Endometrial microvascular endothelial cells (primary cell): ENCODE results near the gene RANBP17. TPM values are rescaled to one million over a fixed set of nuclear protein-coding genes. Genes with fewer than 3 reads are reported as not detected.
"Not testable (repeated sequence)": the region's sequence is repeated elsewhere in the genome, so short reads cannot be mapped to it uniquely, and the experiment has no call there.

Source experiments
- in situ Hi-C: cut with HindIII; loops from 2 replicates; pipeline ENCODE4 v1.10.0; 2017; ENCODE audit warnings: low sequenced_read_pairs, low pct_unique_long_range_greater_than_20kb; ENCODE audit errors: inconsistent ontology term
- total RNA-seq: library from RNA; depleted of rRNA; stranded (reverse); fragments of >200 nt; gene quantifications from one replicate; pipeline ENCODE4 v1.2.3, GENCODE V29; 2015; ENCODE audit errors: inconsistent ontology term

RANBP17 gene
- total RNA-seq, 1 donor from 2014 or later, result 9.5 TPM

- in situ Hi-C loops, result no loop called here
Observed at GRCh38 chr5:171032435-171032973, 170.7 kb downstream of the RANBP17 start.

DNA sequence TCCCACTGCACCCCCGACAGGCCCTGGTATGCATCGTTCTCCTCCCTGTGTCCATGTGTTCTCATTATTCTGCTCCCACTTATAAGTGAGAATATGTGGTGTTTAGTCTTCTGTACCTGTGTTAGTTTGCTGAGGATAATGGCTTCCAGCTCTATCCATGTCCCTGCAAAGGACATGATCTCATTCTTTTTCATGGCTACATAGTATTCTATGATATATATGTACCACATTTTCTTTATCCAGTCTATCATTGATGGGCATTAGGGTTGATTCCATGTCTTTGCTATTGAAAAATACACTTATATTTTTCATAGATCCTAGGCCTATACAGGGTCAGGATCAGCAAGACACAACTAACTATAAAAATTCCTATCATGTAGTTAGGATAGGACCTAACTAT, 180.1 kb downstream of the RANBP17 start:
- in situ Hi-C loops, result not testable (repeated sequence)

DNA sequence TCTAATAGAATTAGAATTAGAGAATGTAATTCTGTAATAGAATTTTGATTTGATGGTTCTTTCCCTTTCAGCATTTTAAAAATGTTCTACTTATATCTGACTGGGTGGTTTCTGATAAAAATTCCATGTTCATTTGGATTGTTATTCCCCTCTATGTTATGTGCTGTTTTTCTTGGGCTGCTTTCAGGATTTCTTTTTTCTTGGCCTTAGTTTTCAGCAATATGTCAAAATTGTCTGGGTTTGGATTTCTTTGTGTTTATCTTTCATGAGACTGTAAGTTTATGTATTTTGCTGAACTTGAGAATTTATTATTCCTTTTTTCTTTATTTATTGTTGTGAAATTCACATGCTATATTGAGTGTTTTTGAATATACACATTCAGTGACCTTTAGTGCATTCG, 189.1 kb downstream of the RANBP17 start:
- in situ Hi-C loops, result no loop called here

GRCh38 chr5:171055875-171056454, 194.1 kb downstream of the RANBP17 start:
- in situ Hi-C loops, result no loop called here

GRCh38 chr5:171067540-171068130, 205.8 kb downstream of the RANBP17 start:
- in situ Hi-C loops, result no loop called here

DNA sequence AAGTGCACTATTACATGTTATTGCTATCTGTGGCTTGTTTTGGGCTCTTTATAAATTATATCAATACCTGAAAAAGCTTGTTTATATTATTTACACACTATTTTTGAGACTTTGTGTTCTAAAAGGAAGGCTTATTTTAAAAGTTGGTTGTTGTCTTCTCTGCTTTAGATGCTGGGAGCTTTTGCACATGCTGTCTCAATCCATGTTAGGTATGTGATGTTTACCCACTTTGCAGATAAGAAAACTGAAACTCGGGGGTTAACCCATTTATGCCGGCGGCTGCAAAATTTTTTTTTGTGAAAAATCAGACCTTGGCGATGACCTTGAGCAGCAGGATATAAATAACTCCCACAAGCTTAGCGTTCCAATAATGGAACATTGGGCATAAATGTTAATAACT, 212.9 kb downstream of the RANBP17 start:
- in situ Hi-C loops, result no loop called here

- in situ Hi-C loops, result no loop called here
Observed at GRCh38 chr5:171080186-171080938, 218.5 kb downstream of the RANBP17 start.

DNA sequence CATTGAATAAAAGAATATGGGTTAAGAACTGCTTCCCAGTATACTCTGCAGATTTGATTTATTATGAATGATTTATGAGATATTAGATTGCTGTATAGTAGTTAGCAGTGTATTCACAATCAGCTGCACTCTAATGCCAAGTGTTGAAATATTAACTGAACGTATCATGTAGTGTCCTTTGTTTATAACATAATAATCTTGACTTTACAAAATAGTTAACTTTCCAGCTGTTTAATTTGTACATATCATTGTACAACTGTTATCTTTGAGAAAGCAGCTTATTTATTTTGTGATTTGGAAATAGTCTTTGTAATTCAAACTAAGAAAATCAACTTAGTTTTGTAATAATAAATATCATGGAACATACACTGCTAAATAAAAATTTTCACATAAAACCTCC, 219.5 kb downstream of the RANBP17 start:
- in situ Hi-C loops, result no loop called here

DNA sequence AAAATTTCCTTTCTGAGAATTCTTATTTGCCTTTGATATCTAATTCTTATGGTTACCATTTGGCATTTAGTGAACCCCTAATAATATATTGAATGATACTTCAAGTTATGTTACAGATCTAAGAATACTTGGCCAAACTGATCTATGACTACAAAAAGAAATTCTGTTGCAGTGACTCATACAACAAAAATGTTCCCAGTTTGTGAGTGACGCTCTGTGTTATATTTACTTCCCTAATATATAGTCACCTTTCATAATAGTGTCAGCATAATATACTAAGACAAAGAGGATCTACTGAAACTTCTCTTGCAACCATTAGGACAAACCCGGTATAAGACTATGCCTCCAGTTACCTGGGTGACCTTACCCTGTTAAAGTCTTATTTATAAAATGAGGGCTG, 230.4 kb downstream of the RANBP17 start:
- in situ Hi-C loops, result no loop called here

GRCh38 chr5:171093598-171093997, 231.8 kb downstream of the RANBP17 start:
- in situ Hi-C loops, result no loop called here

GRCh38 chr5:171094356-171094755, 232.5 kb downstream of the RANBP17 start:
- in situ Hi-C loops, result no loop called here

GRCh38 chr5:171102877-171103610, 241.2 kb downstream of the RANBP17 start:
- in situ Hi-C loops, result no loop called here

DNA sequence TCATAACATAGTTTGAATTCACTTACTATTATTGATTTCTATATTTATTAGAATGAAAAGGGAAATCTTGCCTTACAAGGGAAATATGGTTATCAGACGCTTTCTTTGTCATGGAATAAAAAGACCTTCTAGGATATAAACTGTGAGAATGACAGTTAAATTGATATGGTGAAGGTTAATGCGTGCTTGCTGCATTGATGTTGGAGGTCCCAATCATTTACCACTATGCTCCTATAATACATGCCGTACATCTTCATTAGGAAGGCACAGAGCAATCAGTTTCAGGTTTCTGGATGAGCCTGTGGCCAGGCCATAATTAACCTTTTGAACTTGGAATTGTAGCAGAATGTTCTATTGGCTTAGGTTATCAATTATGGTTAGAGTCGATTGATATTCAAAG, 245.9 kb downstream of the RANBP17 start:
- in situ Hi-C loops, result no loop called here

DNA sequence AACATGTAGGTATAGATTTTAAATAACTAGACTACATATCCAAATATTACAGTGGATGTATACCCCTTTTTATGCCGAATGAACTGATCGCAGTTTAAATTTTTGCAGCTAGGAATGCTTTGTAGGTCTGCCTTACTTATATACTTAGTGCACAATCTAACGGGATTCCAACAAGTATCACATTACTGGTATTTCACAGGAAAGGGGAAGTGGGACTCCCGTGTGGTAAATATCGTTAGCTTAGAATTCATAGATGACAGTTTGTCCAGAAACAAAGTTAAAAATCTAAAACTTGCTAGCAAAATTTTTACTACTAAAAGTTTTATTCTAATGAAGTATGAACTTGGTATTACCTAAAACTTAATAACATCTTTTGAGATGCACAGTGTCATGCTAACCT, 253.7 kb downstream of the RANBP17 start:
- in situ Hi-C loops, result no loop called here

- in situ Hi-C loops, result no loop called here
Observed at GRCh38 chr5:171116719-171117118, 254.9 kb downstream of the RANBP17 start.

DNA sequence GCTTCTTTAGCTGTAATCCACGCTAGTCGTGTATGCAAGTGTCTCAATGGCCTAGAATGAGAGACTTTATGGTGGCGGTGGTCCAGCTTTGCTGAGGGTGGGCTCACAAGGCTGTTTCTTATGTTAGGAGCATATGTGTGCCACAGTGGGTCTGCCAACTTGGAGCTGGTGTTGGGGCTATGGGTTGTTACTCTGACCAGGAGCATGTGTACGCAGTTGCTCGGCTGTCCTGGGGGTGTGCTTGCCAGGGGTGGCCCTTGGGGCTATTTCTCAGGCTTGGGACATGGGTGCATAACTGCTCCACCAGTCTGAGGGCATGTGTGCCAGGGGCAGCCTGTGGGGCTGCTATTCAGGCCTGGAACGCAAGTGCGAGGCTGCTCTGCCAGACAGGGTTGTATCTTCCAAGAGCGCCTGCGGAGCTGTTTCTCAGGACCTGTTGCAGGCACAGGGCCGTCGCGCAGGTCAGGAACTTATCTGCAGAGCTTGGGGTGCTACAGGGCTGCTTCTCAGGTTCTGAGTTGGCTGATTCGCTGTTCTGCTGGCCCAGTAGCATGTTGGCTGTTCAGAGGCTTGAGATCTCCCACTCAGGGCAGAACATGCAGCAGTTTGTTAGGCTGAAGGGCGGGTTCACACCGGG, 259.3 kb downstream of the RANBP17 start:
- in situ Hi-C loops, result no loop called here

DNA sequence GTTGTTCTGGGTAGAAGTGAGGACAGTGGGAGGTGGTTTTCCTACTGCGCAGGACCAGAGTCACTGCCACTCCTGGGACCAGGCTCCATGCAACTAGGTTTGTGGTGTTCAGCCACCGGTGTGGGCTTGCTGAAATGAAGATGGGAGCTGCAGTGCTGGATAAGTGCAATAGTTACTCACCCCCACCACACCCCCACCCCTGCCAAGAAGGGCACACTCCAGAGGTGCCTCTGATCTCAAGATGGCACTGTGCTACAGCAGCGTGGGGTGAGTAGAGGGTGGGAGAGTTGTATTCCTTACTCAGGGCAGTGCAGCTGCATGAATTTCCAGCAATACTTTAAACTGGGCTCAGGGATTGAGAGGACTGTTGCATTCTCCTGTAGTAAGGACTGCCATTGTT, 259.8 kb downstream of the RANBP17 start:
- in situ Hi-C loops, result no loop called here

DNA sequence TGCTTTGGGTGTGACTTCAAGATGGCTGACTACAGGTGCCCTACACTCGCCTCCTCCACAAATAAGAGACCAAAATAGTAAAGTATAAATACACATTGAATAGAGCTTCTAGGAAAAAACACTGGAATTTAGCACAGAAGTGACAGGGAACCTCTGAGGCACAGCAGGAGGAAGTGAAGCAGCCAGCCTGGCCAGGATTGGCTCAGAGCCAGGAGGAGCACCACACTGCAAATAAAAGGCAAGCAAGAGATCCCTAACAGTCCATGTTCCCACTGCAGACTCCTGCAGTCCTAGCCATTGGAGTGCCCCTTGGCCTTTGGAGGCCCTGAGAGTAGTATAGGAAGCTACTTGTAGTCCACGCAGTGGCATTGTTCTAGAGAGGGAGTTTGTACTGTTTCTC, 260.6 kb downstream of the RANBP17 start:
- in situ Hi-C loops, result no loop called here

GRCh38 chr5:171123417-171123816, 261.6 kb downstream of the RANBP17 start:
- in situ Hi-C loops, result no loop called here
